ENCODE data around the gene ARHGEF16. TPM values are rescaled to one million over a fixed set of nuclear protein-coding genes. Genes with fewer than 3 reads are reported as not detected.

The ARHGEF16 gene
- total RNA-seq, 1 donor from 2014 or later: 4.1 TPM

GRCh38 chr1:3450983-3451382 lies 3.5 kb upstream of the ARHGEF16 start:
- Histone ChIP-seq H3K79me2 (ENCODE audit: insufficient read depth, low read length) (no peaks in the 10 kb centered on the region), H3K27me3 (ENCODE audit: insufficient read depth, low read length) (peaks cover 23% of the 10 kb centered on the region), H3K4me3 (ENCODE audit: insufficient read depth, low read depth, low read length) (no peak overlapping the region), H3K9me3 (ENCODE audit: insufficient read depth, low read depth, low read length) (peaks cover 4% of the 10 kb centered on the region), H3K36me3 (ENCODE audit: insufficient read depth, low read length) (no peaks in the 10 kb centered on the region), H3K9ac (ENCODE audit: low read length) (no peak overlapping the region), H2AFZ (ENCODE audit: low read depth, low read length) (no peak overlapping the region), H4K20me1 (ENCODE audit: insufficient read depth, low read length) (no peaks in the 10 kb centered on the region), H3K4me2 (ENCODE audit: low read length) (no peak overlapping the region), H3K4me1 (ENCODE audit: insufficient read depth, low read length) (peaks cover 3% of the 10 kb centered on the region), H3K27ac (ENCODE audit: low read depth, low read length) (no peak overlapping the region)
- no peaks in the 10 kb centered on the region for H3K36me3 Mint-ChIP-seq (ENCODE audit: low read depth, unreplicated experiment)
- DNase-seq (ENCODE audit: low read depth): no peak
- no peak overlapping the region for H3K4me3 Mint-ChIP-seq (ENCODE audit: unreplicated experiment)
- no peak overlapping the region for H3K27ac Mint-ChIP-seq (ENCODE audit: unreplicated experiment)
- H3K9me3 Mint-ChIP-seq (ENCODE audit: unreplicated experiment): no peaks in the 10 kb centered on the region
- no peaks in the 10 kb centered on the region for H3K4me1 Mint-ChIP-seq (ENCODE audit: low read depth, unreplicated experiment)
- no peak for FAIRE-seq
- TF ChIP-seq CTCF (IDR thresholded peaks at IDR 0.05; ENCODE audit: insufficient read depth, low read depth, low read length) (no peak), EZH2 (IDR thresholded peaks at IDR 0.05; ENCODE audit: insufficient read depth, low read length) (no peak)
- peaks cover 20% of the 10 kb centered on the region for H3K27me3 Mint-ChIP-seq (ENCODE audit: low read depth, unreplicated experiment)

- H4K20me1 ChIP-seq (ENCODE audit: insufficient read depth, low read length): no peaks in the 10 kb centered on the region
- peaks cover 4% of the 10 kb centered on the region for H3K9me3 ChIP-seq (ENCODE audit: insufficient read depth, low read depth, low read length)
- H3K27me3 Mint-ChIP-seq (ENCODE audit: low read depth, unreplicated experiment): peaks cover 22% of the 10 kb centered on the region
- no peak overlapping the region for H3K4me3 ChIP-seq (ENCODE audit: insufficient read depth, low read depth, low read length)
- peaks cover under 1% of the 10 kb centered on the region for H3K36me3 Mint-ChIP-seq (ENCODE audit: low read depth, unreplicated experiment)
- no peaks in the 10 kb centered on the region for H3K36me3 ChIP-seq (ENCODE audit: insufficient read depth, low read length)
- no peaks in the 10 kb centered on the region for H3K79me2 ChIP-seq (ENCODE audit: insufficient read depth, low read length)
- TF ChIP-seq EZH2 (IDR thresholded peaks at IDR 0.05; ENCODE audit: insufficient read depth, low read length) (no peak), CTCF (IDR thresholded peaks at IDR 0.05; ENCODE audit: insufficient read depth, low read depth, low read length) (no peak)
- no peak overlapping the region for H2AFZ ChIP-seq (ENCODE audit: low read depth, low read length)
- no peak overlapping the region for H3K27ac Mint-ChIP-seq (ENCODE audit: unreplicated experiment)
- H3K9ac ChIP-seq (ENCODE audit: low read length): no peak overlapping the region
- no peaks in the 10 kb centered on the region for H3K4me1 Mint-ChIP-seq (ENCODE audit: low read depth, unreplicated experiment)
- no peak overlapping the region for H3K27ac ChIP-seq (ENCODE audit: low read depth, low read length)
- no peak overlapping the region for H3K4me2 ChIP-seq (ENCODE audit: low read length)
- no peaks in the 10 kb centered on the region for H3K9me3 Mint-ChIP-seq (ENCODE audit: unreplicated experiment)
- no peak for FAIRE-seq
- H3K4me1 ChIP-seq (ENCODE audit: insufficient read depth, low read length): peaks cover 3% of the 10 kb centered on the region
- no peak overlapping the region for H3K4me3 Mint-ChIP-seq (ENCODE audit: unreplicated experiment)
- DNase-seq (ENCODE audit: low read depth): no peak
- peaks cover 23% of the 10 kb centered on the region for H3K27me3 ChIP-seq (ENCODE audit: insufficient read depth, low read length)
Measured at GRCh38 chr1:3451994-3452865, 2.2 kb upstream of the ARHGEF16 start.

- no peak overlapping the region for H3K4me2 ChIP-seq (ENCODE audit: low read length)
- H4K20me1 ChIP-seq (ENCODE audit: insufficient read depth, low read length): no peaks in the 10 kb centered on the region
- H3K9me3 ChIP-seq (ENCODE audit: insufficient read depth, low read depth, low read length): no peaks in the 10 kb centered on the region
- no peaks in the 10 kb centered on the region for H3K36me3 ChIP-seq (ENCODE audit: insufficient read depth, low read length)
- no peak overlapping the region for H3K27ac Mint-ChIP-seq (ENCODE audit: unreplicated experiment)
- no peak overlapping the region for H3K4me3 ChIP-seq (ENCODE audit: insufficient read depth, low read depth, low read length)
- H3K27me3 Mint-ChIP-seq (ENCODE audit: low read depth, unreplicated experiment): peaks cover 22% of the 10 kb centered on the region
- H3K9ac ChIP-seq (ENCODE audit: low read length): no peak overlapping the region
- TF ChIP-seq CTCF (IDR thresholded peaks at IDR 0.05; ENCODE audit: insufficient read depth, low read depth, low read length): no peak
- TF ChIP-seq EZH2 (IDR thresholded peaks at IDR 0.05; ENCODE audit: insufficient read depth, low read length): no peak
- DNase-seq (ENCODE audit: low read depth) (no peak), FAIRE-seq (no peak)
- peaks cover 23% of the 10 kb centered on the region for H3K27me3 ChIP-seq (ENCODE audit: insufficient read depth, low read length)
- H3K9me3 Mint-ChIP-seq (ENCODE audit: unreplicated experiment): no peaks in the 10 kb centered on the region
- no peaks in the 10 kb centered on the region for H3K4me1 Mint-ChIP-seq (ENCODE audit: low read depth, unreplicated experiment)
- no peak overlapping the region for H3K4me3 Mint-ChIP-seq (ENCODE audit: unreplicated experiment)
- no peak overlapping the region for H3K27ac ChIP-seq (ENCODE audit: low read depth, low read length)
- no peak overlapping the region for H2AFZ ChIP-seq (ENCODE audit: low read depth, low read length)
- peaks cover 2% of the 10 kb centered on the region for H3K36me3 Mint-ChIP-seq (ENCODE audit: low read depth, unreplicated experiment)
- no peaks in the 10 kb centered on the region for H3K79me2 ChIP-seq (ENCODE audit: insufficient read depth, low read length)
- peaks cover 3% of the 10 kb centered on the region for H3K4me1 ChIP-seq (ENCODE audit: insufficient read depth, low read length)
Measured at GRCh38 chr1:3452866-3453175, 1.6 kb upstream of the ARHGEF16 start.
